ENCODE measurements around the gene SORT1.
"Not testable (repeated sequence)": the region's sequence is repeated elsewhere in the genome, so short reads cannot be mapped to it uniquely, and the experiment has no call there.

Gene SORT1

DNA sequence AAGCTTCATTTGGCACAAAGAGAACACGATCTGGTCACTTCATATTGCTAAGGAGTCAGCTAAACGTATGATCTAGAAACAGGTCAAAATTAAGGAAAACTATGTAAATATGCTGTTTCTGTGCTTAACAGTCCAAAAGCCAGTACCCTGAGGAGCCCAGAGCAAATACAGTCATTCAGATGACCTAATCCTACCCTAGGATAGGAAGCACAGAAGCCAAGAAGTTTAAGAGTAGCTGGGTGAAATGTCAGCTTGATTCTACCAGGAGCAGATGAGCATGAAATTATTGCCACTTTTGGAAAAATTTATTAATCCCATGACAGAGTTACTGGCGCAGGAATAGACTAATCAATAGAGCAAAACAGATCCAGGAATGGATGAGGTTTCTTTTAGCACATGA is 18.3 kb downstream of the SORT1 start:
- FAIRE-seq = no peak

DNA sequence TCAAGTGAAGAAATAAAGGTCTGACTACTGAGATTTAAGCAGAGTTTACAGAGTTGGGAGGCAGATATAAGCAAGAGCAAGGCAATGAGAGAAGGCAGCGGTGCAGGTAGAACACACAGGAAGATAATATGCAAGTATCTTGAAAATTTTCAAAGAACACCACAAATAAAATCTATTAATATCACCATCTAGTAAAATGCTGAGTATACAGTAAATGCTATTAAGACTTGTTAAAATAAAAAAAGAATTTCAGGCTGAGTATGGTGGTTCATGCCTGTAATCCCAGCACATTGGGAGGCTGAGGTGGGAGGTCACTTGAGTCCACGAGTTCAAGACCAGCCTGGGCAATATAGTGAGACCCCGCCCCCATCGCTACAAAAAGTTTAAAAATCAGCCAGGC is 20.0 kb downstream of the SORT1 start:
- no peak for FAIRE-seq

DNA sequence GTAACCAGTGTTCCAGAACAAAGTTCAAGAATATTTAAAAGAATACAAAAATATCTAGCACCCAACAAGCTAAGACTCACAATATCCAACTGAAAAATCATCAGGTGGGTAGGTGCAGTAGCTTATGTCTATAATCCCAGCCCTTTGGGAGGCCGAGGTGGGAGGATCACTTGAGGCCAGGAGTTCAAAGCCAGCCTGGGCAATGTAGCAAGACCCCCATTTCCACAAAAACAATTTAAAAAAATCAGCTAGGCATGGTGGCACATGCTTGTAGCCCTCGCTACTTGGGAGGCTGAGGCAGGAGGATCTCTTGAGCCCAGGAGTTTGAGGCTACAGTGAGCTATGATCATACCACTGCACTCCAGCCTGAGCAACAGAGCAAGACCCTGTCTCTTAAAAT is 24.0 kb downstream of the SORT1 start:
- FAIRE-seq = not testable (repeated sequence)

DNA sequence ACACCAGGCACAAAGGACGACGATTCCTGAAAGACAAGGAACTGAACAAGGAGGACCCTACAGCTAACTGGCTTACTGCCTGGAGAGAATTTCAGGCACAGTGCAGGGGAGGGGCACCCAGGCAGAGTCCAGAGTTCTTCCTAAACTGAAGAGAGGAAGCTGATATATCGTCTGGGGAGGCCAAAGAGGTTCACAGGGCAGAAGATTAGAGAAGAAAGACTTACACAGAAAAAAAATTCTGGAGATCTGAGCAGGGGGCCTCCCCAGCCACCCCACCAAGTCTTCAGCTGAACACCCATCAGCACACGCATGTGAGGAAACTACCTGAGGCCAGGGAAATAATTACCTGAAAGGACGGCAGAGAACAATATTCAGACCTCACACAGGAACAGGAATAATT is 24.6 kb downstream of the SORT1 start:
- FAIRE-seq = no peak

DNA sequence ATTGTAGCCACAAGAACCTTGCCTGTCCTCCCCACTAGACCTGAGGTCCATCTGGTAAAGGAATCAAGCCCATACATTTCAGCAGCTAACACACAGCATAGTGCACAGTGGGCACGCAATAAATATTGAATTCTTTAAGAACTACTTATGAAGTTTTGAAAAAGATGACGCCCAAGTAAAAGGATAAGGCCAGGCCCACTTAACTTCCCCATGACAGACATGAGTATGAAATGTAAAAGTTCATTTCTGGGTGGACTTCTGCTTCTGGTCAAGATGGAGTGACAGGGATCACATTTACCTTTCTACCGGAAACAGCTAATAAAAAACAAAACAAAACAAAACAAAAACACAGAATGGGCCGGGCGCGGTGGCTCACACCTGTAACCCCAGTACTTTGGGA is 25.4 kb downstream of the SORT1 start:
- no peak for FAIRE-seq

DNA sequence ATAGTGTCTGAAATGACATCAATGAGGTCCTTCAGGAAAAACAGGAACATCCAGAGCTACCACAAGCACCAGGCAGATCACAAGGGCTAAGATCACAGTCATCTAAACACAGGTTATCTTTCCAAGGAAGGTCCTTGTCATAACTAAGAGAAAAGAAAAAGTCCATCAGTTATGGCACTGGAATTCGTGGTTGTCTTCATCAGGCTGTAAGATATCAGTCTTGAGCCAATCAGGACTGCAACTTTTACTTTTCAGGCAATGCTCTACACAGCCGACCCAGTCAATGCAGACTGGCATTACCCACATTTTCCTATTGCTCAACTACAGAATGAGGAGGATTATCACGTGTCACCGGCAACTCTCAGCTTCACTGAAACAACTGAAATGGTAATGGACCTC is 26.4 kb downstream of the SORT1 start:
- FAIRE-seq = no peak

DNA sequence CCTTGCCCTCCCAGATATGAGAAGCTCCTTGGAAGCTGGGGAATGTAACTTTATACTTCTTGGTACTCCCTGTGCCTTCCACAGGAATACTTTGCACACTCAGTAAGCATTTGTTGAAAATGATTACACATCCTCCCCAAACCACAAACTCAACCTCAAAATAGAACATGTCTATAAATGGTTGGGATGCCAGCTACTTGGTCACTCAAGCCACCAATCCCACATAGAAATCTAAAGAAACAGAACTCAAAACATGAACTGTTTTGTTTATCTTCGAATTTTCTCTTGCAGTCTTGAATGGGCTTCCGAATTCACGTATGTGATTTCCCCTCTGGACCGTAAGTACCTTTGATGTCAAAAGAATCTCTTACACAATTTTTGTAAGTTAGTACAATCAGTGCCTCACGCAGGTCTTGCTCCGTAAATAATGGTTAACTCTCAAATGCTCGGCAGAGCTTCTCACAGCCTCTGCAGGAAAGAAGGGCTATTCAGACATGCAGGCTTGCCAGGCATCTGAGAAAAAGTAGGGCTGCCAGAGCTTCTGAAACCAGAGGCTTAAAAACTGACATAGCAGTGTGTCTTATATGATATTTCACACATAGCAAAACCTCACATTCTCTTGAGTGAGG is 26.9 kb downstream of the SORT1 start:
- FAIRE-seq = no peak

DNA sequence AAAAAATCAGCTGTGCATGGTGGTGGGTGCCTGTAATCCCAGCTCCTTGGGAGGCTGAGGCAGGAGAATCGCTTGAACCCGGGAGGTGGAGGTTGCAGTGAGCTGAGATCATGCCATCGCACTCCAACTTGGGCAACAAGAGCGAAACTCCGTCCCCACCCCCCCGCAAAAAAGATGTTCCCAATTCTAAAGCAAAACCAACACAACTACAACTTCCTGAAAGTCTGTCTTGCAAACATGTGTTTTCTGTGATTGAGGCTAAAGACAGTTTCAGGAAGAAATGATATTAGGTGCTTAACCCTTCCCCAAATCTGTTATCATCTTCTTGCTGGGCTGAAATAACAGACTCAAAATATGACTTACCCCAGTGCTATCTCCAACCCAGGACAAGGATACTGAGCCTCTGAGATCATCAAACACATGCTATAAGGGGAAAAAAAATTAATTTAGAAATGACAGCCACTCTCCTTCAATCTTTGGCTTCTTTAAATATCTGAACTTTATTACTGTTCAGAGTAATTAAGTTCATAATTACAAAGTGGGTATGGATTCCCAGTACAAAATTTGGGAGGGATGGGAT is 28.5 kb downstream of the SORT1 start:
- FAIRE-seq = no peak

DNA sequence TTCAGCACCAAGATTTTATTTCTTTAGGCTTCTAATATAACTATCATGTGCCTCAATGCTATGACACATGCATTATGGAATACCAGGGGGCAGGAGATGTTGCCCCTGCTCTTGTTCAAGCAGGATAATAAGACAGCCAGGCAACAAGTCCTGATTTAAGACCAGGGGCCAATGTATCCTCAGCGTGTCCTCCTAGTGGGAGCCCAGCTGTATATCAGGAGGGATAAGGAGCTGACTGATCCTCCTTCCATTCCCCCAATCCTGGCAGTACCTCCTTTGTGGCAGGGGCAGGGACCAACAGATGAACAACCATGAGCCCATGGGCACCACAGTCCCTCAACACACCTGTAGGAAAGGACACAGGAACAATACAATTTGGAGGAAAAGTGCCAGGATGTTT is 29.3 kb downstream of the SORT1 start:
- no peak for FAIRE-seq

DNA sequence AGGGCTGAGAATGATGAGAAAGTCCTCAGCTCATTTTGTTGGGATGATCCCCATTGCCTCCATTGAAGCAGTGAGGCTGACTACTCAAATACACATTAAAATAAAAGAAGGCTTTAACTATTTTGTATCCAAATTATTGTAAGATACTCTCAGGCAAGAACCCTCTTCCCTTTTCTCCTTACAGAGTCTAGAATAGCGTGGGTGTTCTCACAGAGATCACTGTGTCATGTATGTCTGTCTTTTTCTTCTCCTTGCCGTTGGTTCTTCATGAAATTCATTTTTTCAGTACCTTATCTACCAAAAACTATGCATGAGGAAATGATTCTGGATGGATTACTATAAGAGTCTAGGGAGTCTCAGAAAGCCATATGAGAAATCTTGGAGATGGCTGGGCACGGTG is 30.1 kb downstream of the SORT1 start:
- no peak for FAIRE-seq

DNA sequence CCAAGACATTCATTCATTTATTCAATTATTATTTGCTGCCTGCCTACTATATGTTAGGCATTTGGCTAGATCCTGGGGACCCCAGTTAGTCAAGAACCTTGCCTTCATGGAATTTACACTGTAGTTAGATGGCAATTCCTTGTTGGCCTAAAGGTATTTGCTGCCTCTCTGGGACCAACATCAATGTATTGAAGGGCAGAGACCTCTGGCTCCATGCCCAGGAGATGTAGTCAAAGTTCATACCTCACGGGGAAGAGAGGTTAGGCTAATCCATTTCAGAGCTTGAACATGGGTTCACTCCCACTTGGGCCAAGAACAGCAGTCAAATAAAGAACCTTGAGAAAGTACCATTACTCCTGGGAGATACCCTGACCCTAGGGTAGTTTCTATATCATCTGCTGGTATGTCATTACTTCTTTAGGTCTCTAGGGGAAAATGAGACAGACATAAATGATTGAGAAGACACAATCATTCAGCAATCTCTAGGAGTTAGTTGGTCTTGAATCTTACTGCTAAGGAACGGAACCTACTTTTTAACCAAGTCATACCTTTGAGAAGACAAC is 32.0 kb downstream of the SORT1 start:
- FAIRE-seq = no peak

DNA sequence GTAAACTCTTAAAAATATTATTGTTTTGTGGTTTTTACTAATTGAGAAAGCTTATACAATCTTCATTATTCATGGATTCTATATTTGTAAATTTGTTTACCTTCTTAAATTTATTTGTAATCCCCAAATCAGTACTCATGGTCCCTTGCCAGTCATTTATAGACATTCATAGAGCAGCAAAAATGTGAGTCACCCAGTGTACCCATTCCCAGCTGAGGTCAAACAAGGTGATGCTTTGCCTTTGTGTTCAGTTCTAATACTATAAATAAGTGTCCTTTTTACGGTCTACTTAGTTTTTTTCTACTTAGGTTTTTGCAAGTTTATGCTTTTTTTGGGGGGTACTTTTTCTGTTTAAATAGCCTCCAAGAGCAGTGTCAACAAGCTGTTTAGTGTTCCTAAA is 36.1 kb downstream of the SORT1 start:
- FAIRE-seq = no peak

DNA sequence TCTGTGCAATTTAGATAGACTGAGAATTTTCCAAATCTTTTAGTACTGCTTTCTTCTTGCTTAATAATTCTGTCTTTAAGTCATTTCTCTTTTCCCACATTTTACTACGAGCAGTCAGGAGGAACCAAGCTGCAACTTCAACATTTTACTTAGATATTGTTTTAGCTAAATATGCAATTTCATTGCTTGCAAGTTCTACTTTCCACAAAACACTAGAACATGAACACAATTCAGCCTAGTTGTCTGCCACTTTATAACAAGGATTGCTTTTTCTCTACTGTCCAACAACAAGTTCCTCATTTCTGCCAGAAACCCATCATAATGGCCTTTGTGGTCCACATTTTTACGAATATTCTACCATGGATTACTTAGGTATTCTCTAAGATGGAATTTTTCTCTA is 36.6 kb downstream of the SORT1 start:
- no peak for FAIRE-seq

DNA sequence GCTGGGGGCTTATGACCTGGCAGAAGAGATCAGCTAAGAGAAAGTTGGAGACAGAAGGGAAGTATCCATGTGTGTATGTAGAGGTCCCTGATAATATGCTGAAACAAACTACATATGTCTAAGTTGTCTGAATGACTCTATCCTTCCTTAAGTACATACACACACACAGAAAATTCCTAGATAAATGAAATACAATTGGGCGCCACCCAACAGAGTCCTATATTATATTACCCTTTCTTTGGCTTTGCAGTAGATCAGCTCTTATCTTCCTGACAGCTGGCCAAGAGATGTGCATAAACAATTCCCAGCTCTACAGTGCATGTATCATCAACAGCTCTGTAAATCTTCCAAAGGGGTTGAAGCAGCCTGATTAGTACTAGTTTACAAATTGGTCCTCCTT is 40.1 kb downstream of the SORT1 start:
- FAIRE-seq = no peak

DNA sequence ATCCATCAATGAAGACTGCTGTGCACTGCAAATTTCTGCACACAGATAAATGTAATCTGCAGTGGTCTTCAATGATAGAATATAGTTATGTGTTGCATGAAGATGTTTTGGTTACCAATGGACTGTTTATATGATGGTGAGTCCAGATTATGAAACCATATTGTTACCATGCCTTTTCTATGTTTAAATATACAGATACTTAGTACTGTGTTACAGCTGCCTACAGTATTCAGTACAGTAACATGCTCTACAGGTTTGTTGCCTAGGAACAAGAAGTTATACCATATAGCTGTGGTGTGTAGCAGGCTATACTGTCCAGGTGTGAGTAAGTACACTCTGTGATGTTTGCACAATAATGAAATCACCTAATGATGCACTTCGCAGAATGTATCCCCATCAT is 40.8 kb downstream of the SORT1 start:
- no peak for FAIRE-seq

DNA sequence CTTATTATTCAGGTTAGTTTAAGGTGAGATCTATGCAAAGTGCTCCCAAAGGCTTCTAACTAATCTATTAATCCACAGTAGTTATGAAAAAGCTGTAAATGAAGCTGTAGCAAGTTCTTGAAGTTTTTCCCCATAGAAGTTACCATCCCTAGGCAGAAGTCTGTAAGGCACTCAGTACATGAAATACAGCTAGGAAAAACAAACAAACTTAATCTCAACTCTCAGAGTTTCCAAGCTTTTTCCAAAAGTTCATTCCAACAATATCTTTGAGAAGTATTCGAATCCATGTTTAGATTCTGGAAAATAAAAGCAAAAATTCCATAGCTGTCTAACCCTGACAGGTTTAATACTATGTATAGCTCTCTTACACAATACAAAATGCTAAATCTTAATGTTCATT is 41.2 kb downstream of the SORT1 start:
- no peak for FAIRE-seq

DNA sequence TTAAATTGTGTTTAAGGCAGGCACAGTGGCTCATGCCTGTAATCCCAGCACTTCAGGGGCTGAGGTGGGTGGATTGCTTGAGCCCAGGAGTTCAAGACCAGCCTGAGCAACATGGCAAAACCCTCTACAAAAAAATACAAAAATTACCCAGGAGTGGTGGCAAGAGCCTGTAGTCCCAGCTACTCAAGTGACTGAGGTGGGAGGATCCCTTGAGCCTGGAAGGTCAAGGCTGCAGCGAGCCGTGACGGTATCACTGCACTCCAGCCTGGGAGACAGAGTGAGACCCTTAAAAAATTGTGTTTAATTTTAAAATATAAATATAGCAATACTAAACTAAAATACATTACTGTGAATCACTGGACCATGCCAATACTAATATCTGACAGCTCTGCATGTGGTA is 42.8 kb downstream of the SORT1 start:
- no peak for FAIRE-seq

DNA sequence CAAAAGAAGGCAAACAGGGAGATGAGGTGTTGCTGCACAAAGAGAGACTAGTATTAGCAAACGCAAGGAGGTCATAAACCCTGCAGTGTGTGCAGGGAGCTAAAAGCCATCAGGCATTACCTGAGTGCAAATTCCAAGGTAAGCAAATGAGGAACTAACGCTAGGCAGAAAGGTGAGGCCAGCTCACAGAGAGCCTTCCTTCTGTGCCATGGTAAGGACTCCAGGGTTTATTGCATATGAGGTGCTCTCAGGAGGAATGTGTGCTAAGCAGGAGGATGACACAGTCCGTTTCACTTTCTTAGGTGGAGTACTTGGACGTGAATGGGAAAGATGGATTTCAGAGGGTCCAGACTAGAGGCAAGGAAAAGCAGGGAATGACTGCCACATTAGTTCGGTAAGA is 46.3 kb downstream of the SORT1 start:
- FAIRE-seq = no peak

DNA sequence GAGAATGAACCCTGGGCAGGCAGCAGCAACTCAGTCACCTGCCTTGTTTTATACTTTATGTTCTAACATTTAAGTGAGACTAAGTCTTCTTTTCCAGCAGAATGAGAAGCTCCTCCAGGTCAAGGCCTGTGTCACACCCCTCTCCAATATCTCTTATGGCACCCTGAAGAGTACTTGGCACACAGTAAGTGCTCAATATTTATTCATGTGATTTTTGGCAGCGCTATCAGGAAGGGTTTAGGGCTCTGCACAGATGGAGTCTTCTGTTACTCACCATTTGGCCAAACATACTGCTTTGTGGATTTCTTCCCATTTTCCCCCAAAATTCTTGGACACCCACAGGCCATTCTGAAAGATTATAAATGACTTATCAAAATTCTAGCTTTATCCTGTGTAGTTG is 47.1 kb downstream of the SORT1 start:
- FAIRE-seq = no peak

DNA sequence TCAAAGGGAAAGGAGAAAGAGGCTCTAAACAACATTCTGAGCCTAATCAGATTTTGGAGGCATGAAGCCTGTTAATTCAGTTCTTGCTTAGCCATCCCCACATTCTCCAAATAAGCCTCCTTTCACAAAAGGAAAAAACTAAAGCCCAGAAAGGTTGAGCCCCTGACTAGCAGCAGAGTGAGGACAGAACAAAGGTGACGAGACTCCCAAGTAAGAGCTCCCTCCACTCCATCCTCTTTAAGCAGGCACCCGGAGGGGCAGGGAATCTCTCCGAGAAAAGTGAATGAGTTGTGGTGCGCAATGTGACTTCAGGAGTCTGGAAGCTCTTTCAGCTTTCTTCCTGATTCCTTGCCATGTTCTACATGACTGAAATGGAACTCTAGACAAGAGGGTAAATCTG is 47.5 kb downstream of the SORT1 start:
- FAIRE-seq = no peak

DNA sequence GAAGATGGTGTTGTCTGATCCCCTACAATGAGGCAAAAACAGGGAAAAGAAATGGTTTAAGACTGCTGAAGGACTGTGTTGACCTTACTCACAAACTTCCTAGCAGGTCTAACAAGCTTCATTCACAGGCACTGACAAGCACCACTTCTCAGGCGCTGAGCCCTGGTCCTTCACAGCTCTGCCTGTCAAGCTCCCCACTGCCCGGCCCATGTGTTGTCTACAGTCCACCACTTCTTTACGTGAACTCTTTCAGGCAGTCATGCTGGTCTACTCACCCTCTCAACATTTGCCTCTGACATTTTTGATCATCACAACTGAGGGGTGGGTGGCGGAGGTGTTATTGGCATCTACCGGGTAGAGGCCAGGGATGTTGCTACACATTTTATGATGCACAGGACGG is 50.2 kb downstream of the SORT1 start:
- no peak for FAIRE-seq

DNA sequence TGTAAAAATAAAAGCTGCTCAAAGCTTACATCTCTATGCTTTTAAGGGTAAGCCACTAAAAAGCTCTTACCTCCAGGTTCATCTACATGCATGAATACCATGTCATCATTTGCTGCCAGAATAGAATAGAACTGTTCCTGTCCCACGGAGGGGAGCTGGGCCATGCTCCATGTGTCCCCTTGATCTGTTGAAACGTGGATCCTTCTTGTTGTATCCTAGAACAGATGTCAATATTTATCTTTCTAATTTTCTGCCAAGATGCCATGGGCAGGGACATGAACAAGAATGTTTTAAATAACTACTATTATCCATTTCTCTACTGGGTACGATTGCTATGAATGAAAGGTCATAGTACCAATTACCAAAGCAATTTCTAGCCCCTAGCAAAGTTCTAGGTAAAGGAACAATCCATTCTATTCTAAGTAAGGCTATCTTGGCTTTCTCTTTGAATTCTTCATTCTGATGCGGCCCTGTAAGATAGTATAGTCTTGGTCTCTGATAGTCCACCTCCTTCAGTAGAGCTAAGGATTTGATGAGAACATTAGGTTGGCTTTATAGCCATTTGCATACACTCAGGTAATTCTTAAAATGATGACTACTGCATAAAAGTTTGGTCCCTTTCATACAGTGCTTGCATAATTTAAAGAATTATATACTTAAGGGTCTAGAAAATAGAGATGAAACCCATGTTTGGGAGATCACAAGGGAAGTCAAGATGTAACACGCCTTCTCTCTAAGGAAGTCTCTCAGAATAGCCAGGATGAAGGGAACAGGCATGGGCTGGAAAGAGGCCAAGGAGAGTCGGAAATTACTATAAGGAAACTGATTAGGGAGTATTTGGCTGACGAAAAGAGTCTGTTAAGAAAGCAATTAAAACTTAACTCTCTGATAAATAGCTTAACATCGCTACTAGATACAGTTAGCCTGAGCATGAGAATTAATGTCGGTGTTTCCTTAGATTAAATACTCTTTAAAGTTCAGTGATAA is 55.5 kb downstream of the SORT1 start:
- no peak for FAIRE-seq

DNA sequence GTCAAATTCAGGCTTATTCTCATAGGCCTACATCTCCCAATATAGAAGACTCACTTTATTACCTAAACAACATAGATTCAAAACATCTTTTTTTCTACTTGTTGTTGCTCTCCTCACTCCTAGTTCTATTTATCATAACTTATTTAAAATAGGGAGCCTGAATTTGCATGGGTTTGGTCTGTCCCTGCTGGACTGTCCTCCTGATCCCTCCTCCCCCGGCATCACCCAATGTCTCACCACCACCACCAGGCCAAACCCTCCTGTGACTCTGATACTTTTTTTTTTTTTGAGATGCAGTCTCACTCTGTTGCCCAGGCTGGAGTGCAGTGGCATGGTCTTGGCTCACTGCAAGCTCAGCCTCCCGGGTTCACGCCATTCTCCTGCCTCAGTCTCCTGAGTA is 59.1 kb downstream of the SORT1 start:
- no peak for FAIRE-seq

DNA sequence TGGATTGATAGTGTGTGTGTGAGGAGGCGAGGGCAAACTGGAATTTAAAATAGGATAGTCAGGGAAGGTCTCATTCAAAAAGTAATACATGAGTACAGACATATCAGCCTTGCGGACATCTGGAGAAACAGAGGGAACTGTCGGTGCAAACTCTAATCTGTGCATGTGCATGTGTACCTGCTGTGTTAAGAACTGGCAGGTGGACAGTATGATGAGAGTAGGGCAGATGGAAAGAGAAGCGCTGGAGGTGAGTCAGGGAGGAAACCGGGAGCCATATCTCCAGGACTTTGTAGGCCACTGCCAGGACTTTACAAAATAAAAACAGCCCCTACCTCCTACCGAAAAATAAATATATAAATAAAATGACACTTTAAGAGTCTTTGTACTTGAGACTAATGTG is 59.6 kb downstream of the SORT1 start:
- FAIRE-seq = no peak

All from G401.6 (cell line).